ENCODE data around the gene PLOD1. TPM values are rescaled to one million over a fixed set of nuclear protein-coding genes. Genes with fewer than 3 reads are reported as not detected.

Gene PLOD1
- total and polyA plus RNA-seq, 2 donors (not counting 1 experiment from before 2014, with no cell fraction given): 210 to 278 TPM

GRCh38 chr1:11942280-11942679 lies 7.8 kb downstream of the PLOD1 start:
- no peak for TF ChIP-seq EZH2 (IDR thresholded peaks at IDR 0.05; ENCODE audit: low read length, missing control alignments)
- TF ChIP-seq, protein P1, sequence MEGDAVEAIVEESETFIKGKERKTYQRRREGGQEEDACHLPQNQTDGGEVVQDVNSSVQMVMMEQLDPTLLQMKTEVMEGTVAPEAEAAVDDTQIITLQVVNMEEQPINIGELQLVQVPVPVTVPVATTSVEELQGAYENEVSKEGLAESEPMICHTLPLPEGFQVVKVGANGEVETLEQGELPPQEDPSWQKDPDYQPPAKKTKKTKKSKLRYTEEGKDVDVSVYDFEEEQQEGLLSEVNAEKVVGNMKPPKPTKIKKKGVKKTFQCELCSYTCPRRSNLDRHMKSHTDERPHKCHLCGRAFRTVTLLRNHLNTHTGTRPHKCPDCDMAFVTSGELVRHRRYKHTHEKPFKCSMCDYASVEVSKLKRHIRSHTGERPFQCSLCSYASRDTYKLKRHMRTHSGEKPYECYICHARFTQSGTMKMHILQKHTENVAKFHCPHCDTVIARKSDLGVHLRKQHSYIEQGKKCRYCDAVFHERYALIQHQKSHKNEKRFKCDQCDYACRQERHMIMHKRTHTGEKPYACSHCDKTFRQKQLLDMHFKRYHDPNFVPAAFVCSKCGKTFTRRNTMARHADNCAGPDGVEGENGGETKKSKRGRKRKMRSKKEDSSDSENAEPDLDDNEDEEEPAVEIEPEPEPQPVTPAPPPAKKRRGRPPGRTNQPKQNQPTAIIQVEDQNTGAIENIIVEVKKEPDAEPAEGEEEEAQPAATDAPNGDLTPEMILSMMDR (conservative IDR thresholded peaks at IDR 0.05 in 1 of 2, IDR thresholded peaks at IDR 0.05 in 1 of 2; ENCODE audit: low read depth in 1 of 2, low read length in 2 of 2): no peak
- Histone ChIP-seq H3K36me3 (ENCODE audit: control insufficient read depth, insufficient read depth, low read length) (peaks cover 5% of the 10 kb centered on the region), H3K4me3 (replicated peaks in 1 of 4; ENCODE audit: control extremely low read depth in 1 of 4, insufficient read depth in 1 of 4, low read depth in 3 of 4, low read length in 4 of 4) (no peak overlapping the region), H3K79me2 (ENCODE audit: control insufficient read depth, insufficient read depth, low read length) (peaks cover 10% of the 10 kb centered on the region), H3K4me1 (ENCODE audit: control insufficient read depth, extremely low read depth, insufficient read depth, low read length) (peaks cover 3% of the 10 kb centered on the region), H2AFZ (ENCODE audit: low read length) (no peak overlapping the region), H3K27ac (ENCODE audit: insufficient read depth, low read length) (no peak overlapping the region), H3K4me2 (ENCODE audit: extremely low read depth, insufficient read depth, low read length) (no peak overlapping the region), H4K20me1 (ENCODE audit: control insufficient read depth, extremely low read depth, insufficient read depth, low read length) (no peaks in the 10 kb centered on the region), H3K27me3 (ENCODE audit: control insufficient read depth, insufficient read depth, low read length) (no peaks in the 10 kb centered on the region), H3K9ac (ENCODE audit: insufficient read depth, low read length) (no peak overlapping the region), H3K9me3 (ENCODE audit: control insufficient read depth, insufficient read depth, low read depth, low read length) (no peaks in the 10 kb centered on the region)
- no peak for DNase-seq (ENCODE audit: low read depth in 2 of 2)

DNA sequence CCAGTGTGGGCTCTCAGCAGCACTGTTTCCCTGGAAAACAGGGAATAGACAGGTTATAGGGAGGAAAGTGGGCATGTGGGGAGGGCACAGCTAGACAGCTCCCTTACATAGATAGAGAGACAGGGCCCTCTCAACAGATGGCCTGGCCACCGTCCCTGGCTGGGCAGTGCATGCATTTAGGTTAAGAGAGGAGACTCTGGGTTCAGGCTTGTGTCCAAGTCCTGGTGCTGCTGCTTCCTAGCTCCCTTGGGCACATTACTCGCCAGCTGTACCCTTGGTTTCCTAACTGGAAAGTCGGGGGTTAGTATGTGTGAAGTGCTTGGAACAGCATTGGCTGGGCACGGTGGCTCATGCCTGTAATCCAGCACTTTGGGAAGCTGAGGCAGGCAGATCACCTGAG lies 9.1 kb downstream of the PLOD1 start:
- DNase-seq (ENCODE audit: low read depth in 2 of 2): no peak
- no peak overlapping the region for H3K27ac ChIP-seq (ENCODE audit: insufficient read depth, low read length)
- no peak overlapping the region for H3K9ac ChIP-seq (ENCODE audit: insufficient read depth, low read length)
- H3K27me3 ChIP-seq (ENCODE audit: control insufficient read depth, insufficient read depth, low read length): no peaks in the 10 kb centered on the region
- no peak overlapping the region for H3K4me3 ChIP-seq (replicated peaks in 1 of 4; ENCODE audit: control extremely low read depth in 1 of 4, insufficient read depth in 1 of 4, low read depth in 3 of 4, low read length in 4 of 4)
- peaks cover under 1% of the 10 kb centered on the region for H3K4me1 ChIP-seq (ENCODE audit: control insufficient read depth, extremely low read depth, insufficient read depth, low read length)
- no peak overlapping the region for H2AFZ ChIP-seq (ENCODE audit: low read length)
- peaks cover 5% of the 10 kb centered on the region for H3K79me2 ChIP-seq (ENCODE audit: control insufficient read depth, insufficient read depth, low read length)
- no peaks in the 10 kb centered on the region for H3K9me3 ChIP-seq (ENCODE audit: control insufficient read depth, insufficient read depth, low read depth, low read length)
- H3K36me3 ChIP-seq (ENCODE audit: control insufficient read depth, insufficient read depth, low read length): peaks cover 7% of the 10 kb centered on the region
- no peak for TF ChIP-seq EZH2 (IDR thresholded peaks at IDR 0.05; ENCODE audit: low read length, missing control alignments)
- TF ChIP-seq, protein P1 (conservative IDR thresholded peaks at IDR 0.05 in 1 of 2, IDR thresholded peaks at IDR 0.05 in 1 of 2; ENCODE audit: low read depth in 1 of 2, low read length in 2 of 2): no peak
- no peak overlapping the region for H3K4me2 ChIP-seq (ENCODE audit: extremely low read depth, insufficient read depth, low read length)
- no peaks in the 10 kb centered on the region for H4K20me1 ChIP-seq (ENCODE audit: control insufficient read depth, extremely low read depth, insufficient read depth, low read length)

GRCh38 chr1:11944358-11944931 lies 9.9 kb downstream of the PLOD1 start:
- peaks cover 8% of the 10 kb centered on the region for H3K36me3 ChIP-seq (ENCODE audit: control insufficient read depth, insufficient read depth, low read length)
- no peak overlapping the region for H3K4me2 ChIP-seq (ENCODE audit: extremely low read depth, insufficient read depth, low read length)
- H3K27ac ChIP-seq (ENCODE audit: insufficient read depth, low read length): no peak overlapping the region
- DNase-seq (ENCODE audit: low read depth in 2 of 2): no peak
- H4K20me1 ChIP-seq (ENCODE audit: control insufficient read depth, extremely low read depth, insufficient read depth, low read length): no peaks in the 10 kb centered on the region
- TF ChIP-seq, protein P1 (conservative IDR thresholded peaks at IDR 0.05 in 1 of 2, IDR thresholded peaks at IDR 0.05 in 1 of 2; ENCODE audit: low read depth in 1 of 2, low read length in 2 of 2): no peak
- H3K79me2 ChIP-seq (ENCODE audit: control insufficient read depth, insufficient read depth, low read length): peaks cover 5% of the 10 kb centered on the region
- H3K4me1 ChIP-seq (ENCODE audit: control insufficient read depth, extremely low read depth, insufficient read depth, low read length): no peaks in the 10 kb centered on the region
- no peaks in the 10 kb centered on the region for H3K9me3 ChIP-seq (ENCODE audit: control insufficient read depth, insufficient read depth, low read depth, low read length)
- H3K9ac ChIP-seq (ENCODE audit: insufficient read depth, low read length): no peak overlapping the region
- no peaks in the 10 kb centered on the region for H3K27me3 ChIP-seq (ENCODE audit: control insufficient read depth, insufficient read depth, low read length)
- H2AFZ ChIP-seq (ENCODE audit: low read length): no peak overlapping the region
- no peak overlapping the region for H3K4me3 ChIP-seq (replicated peaks in 1 of 4; ENCODE audit: control extremely low read depth in 1 of 4, insufficient read depth in 1 of 4, low read depth in 3 of 4, low read length in 4 of 4)
